GM21717 (cell line): ENCODE data around the gene ORC4.
A peak's percentile ranks its signal among the peaks of the same experiment; 100 is the strongest.
"Not testable (repeated sequence)": the region's sequence is repeated elsewhere in the genome, so short reads cannot be mapped to it uniquely, and the experiment has no call there.

Experiments
- ATAC-seq: cut with Tn5 transposase; IDR thresholded peaks from one replicate; pipeline ENCODE4 v1.9.1; 2021; ENCODE audit warnings: mild to moderate bottlenecking, moderate library complexity; ENCODE audit not compliant: unreplicated experiment

The ORC4 gene

GRCh38 chr2:148021059-148021861 is 723 bp upstream of the ORC4 start, which contains the start of gene MBD5:
MBD5 (plus strand) TSS chr2:148021091.
- ATAC-seq = peak; percentile 41

- ATAC-seq = no peak
These were observed 5.9 kb downstream of the ORC4 start for GRCh38 chr2:148014616-148015015.

GRCh38 chr2:148013876-148014275 is 6.7 kb downstream of the ORC4 start:
- ATAC-seq = no peak

- not testable (repeated sequence) for ATAC-seq
These were observed 12.1 kb downstream of the ORC4 start for GRCh38 chr2:148008411-148008810.

- no peak for ATAC-seq
These were observed 13.2 kb downstream of the ORC4 start for GRCh38 chr2:148007219-148007900.

- no peak for ATAC-seq
These were observed 14.1 kb downstream of the ORC4 start for GRCh38 chr2:148006249-148007007.

GRCh38 chr2:148002420-148002819 is 18.1 kb downstream of the ORC4 start:
- ATAC-seq = not testable (repeated sequence)

GRCh38 chr2:148000095-148000494 is 20.4 kb downstream of the ORC4 start:
- no peak for ATAC-seq

GRCh38 chr2:147999126-147999525 is 21.4 kb downstream of the ORC4 start:
- no peak for ATAC-seq

- no peak for ATAC-seq
These were observed 22.3 kb downstream of the ORC4 start for GRCh38 chr2:147998203-147998602.

GRCh38 chr2:147996828-147997227 is 23.7 kb downstream of the ORC4 start:
- no peak for ATAC-seq

- ATAC-seq = not testable (repeated sequence)
These were observed 25.6 kb downstream of the ORC4 start for GRCh38 chr2:147994965-147995364.

- ATAC-seq = peak; percentile 87
These were observed 30.6 kb downstream of the ORC4 start for GRCh38 chr2:147989809-147990403.

- ATAC-seq = no peak
These were observed 31.4 kb downstream of the ORC4 start for GRCh38 chr2:147989102-147989501.

GRCh38 chr2:147980940-147981528 is 39.5 kb downstream of the ORC4 start:
- no peak for ATAC-seq

GRCh38 chr2:147977679-147978078 is 42.9 kb downstream of the ORC4 start:
- no peak for ATAC-seq

GRCh38 chr2:147976102-147976501 is 44.4 kb downstream of the ORC4 start:
- no peak for ATAC-seq

GRCh38 chr2:147968571-147968970 is 52.0 kb downstream of the ORC4 start:
- no peak for ATAC-seq

- no peak for ATAC-seq
These were observed 68.4 kb downstream of the ORC4 start for GRCh38 chr2:147952118-147952517.

- ATAC-seq = no peak
These were observed 74.9 kb downstream of the ORC4 start for GRCh38 chr2:147945660-147946059.

- ATAC-seq = no peak
These were observed 81.2 kb downstream of the ORC4 start for GRCh38 chr2:147939313-147939712.
